Stimulated activated CD4-positive, alpha-beta T cell treated with anti-CD3 and anti-CD28 coated beads, Interleukin-12 subunit alpha, Interleukin-12 subunit beta, amount 100 ng/mL, for 4 hours (primary cell): ENCODE measurements around the gene SLC6A11.

ENCODE experiments used
- DNase-seq: peaks from one replicate; pipeline ENCODE4 v3.0.0-alpha.2; 2020

Gene SLC6A11

GRCh38 chr3:10890665-10891064 is 74.6 kb downstream of the SLC6A11 start:
- no peak for DNase-seq

GRCh38 chr3:10892622-10893021 is 76.6 kb downstream of the SLC6A11 start:
- no peak for DNase-seq

- no peak for DNase-seq
These were observed 85.4 kb downstream of the SLC6A11 start for GRCh38 chr3:10901296-10901945.

DNA sequence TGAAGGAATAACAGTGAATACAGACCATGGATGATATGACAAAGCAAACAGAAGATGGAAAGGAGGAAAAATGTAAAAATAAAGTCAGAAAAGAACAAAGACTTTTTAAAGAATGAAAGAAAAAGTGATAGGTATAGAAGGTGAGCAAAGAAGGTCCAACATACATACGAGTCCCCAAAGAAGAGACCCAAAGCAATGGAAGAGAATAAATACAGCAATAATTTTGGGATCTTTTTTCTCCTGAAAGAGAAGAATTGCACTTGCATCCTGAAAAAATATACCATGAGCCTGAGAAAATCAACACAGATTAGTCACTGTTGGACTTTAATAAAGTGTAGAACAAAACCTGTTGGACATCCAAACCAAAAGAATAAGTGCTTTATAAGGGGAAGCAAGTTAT is 91.2 kb downstream of the SLC6A11 start:
- DNase-seq: no peak

- no peak for DNase-seq
These were observed 94.3 kb downstream of the SLC6A11 start for GRCh38 chr3:10910367-10910766.

DNA sequence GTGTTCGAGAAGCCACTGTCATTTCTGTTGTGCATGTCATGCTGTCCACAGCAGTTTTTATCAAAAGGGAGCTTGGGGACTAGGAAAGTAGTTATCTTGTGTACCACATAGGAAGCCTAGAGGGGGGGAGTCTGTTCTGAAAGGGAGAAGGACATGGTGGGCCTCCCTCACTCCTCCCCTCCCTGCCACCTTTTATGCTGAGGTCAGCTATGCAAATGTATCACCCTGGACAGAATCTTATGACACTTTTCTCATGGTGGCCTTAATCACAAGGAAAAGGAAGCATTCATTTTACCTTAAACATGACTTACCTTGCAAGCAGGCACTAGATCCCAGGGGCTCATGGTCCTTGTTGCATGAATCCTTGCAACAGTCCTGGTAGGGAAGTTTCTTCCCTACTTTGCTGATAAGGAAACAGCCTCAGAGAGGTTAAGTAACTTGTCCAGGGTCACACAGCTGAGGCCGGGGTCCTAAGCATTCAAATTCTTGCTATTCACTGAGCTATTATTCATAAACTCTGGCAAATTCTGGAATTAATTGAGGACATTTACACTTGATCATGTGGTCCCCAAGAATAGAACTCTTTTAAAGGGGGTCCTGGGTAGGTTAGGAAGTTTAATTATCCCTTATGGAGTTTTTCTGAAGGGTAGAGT is 95.4 kb downstream of the SLC6A11 start:
- DNase-seq: no peak

- no peak for DNase-seq
These were observed 96.8 kb downstream of the SLC6A11 start for GRCh38 chr3:10912786-10913185.

DNA sequence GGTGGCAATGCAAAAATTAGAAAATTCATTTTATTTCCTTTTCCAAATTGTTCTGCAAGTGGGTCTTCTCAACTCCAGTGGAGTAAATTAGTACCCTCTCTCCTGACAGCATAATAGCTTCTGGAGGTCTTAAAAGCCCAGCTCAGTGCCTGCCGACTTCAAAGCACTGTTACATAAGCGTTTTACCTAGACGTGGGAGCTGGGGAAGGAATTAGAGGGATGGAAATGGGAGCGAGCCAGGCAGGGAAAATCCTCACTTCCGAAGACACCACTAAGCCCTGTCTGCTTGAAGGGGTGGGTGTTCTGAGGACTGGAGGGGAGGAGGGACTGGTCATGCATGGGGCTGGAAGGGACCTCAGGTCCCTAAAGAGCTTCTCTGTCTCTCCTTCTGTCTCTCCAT is 99.3 kb downstream of the SLC6A11 start:
- no peak for DNase-seq

- no peak for DNase-seq
These were observed 101.1 kb downstream of the SLC6A11 start for GRCh38 chr3:10917176-10917575.

DNA sequence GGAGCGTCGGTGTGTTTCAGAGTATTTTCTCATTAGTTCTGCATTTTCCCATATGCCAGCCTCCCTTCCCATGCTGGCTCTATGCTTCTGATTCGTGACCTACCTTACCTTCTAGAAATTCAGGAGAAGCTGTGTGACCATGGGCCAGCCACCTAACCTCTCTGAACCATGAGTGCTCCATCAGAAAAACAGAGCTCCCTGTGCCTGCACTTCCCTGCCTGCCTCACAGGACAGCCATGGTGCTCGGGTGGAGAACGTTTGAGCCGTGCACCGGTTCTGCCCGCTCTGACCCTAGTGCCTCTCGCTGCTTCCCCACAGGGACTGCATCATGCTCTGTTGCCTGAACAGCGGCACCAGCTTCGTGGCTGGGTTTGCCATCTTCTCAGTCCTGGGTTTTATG is 102.0 kb downstream of the SLC6A11 start:
- DNase-seq: no peak

DNA sequence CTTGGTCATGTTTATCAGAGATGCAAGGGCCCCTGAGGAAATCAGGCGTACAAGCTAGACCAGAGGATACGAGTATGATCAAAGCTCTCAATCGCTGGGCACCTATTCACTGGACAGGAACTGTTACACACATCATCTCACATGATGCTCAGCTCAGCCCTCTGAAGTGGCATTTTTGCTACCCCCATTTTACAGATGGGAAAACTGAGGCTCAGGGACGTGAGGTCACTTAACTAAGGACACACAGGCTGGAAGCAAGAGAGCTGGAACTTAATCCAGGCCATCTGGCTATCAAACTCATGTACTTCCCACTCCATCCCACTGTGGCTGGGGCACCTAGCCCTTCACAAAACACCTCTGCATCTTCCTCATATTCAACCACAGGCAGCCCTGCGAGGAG is 103.6 kb downstream of the SLC6A11 start:
- no peak for DNase-seq

GRCh38 chr3:10925436-10926255 is 109.6 kb downstream of the SLC6A11 start:
- DNase-seq: no peak

DNA sequence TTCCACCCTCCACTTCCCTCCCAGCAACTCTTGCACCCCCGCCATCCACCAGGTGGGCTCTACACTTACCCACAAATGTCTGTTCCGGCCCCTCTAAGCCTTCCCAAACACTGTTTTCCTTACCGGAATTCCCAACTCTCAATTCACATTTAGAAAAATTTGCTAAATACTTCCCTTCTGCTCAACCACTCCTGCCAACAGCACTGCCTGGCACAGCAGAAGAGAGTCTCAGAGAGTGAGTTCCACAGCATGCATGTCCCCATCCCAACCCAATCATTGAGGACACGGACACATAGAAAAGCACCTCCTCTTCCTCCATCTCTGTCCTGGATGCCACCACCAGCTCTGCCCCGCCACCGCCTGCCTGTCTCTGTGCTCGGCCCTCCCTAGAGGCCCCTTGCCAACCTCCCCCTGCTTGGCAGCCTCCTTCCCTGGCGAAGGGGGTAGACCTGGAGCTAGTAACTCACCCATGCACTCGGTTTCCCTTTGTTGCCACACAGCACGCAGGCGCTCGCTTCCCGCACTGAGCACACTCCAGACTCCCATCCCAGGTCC is 110.3 kb downstream of the SLC6A11 start:
- DNase-seq: no peak

DNA sequence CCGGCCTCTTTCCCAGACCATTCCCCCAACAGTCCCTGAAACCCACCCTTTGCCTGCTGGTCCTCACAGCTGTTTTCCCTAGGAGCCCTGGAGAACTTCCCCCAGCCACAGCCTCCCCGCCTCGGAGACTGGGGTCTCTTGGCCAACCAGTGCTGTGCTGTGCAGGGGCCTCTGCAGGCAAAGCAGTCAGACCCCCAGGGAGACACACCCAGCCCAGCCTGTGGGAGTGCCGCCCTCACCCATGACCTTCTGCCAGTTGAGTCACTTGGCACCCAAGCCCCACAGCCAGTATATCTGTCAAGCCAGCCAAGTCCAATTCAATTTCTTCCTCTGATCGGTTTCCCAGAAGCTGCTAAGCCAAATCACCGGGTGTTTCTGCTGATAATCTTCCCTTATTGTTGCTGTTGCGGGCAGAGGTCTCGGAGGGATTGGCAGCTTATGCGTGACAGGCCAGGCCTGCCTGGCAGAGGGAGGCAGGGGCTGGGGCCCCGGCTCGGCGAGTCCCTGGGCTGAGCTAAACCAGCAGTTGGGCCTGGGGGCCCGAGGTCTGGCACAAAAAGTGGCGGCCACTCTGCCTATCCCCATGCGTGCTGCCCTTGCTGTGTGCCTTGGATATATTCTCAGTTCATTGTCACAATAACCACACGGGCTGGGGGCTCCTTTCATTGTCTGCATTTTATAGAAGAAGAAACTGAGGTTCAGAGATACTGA is 110.9 kb downstream of the SLC6A11 start:
- no peak for DNase-seq

DNA sequence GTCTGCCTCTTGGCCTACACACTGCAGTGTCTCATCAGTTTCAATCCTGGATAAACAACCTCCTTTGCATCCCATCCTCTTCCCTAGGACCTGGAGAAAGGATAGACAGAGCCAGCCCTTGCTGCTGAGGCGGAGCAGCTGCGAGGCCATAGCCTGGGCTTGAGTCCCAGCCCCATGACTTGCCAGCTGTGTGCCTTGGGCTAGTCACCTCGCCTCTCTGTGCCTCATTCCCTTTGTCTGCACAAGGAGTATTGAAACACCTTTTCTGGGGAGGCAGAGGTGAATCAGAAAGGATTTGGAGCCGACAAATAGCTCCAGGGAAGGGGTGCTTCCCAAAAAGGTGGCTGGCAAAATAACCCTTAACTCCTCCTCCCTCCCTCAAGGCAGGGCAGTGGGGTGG is 111.5 kb downstream of the SLC6A11 start:
- no peak for DNase-seq

DNA sequence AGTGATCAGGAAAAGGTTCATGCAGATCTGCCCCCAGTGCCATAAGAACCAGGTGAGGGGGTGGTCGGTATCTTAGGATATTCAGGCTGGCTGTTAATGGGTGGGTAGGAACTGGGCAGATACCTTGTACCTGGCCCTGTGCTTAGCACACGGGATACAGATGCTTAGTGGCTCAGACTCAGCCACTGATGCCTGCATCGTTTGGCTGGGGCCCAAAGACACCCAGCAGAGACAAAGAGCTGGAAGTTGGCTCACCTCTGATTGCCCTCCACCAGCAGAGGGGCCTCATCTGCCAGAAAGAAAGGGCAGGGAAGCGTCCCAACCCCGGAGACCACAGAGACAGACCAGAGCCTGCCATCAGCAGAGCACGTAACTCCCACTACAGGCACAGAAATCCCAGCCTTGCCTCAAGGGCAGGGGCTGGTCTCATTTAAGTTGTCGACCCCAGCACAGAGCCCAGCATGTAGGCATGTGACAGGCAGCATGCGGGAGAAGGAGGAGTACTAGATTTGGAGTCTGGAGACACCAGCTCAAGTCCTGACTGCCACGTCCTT is 112.5 kb downstream of the SLC6A11 start:
- no peak for DNase-seq

DNA sequence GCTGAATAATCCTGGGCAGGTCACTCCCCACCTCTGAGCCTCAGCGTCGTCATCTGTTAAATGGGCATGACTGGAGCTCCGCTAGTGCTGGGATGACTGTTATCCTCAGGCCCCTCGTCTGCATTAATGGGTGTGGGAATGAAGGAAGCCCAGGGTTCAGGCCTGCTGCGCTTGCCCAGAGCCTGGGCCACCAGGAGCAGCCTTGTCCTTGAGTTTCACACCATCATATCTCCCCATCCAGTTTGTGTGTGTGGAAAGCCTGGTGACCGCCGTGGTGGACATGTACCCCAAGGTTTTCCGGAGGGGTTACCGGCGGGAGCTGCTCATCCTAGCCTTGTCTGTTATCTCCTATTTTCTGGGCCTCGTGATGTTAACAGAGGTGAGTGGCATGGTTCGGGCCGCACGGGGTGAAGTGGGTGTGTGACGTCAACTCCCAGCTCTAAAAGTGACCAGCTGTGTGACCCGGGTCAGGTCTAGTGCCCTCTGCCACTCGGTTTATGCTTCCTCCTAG is 113.0 kb downstream of the SLC6A11 start:
- no peak for DNase-seq

- DNase-seq: no peak
These were observed 114.1 kb downstream of the SLC6A11 start for GRCh38 chr3:10929978-10930665.

DNA sequence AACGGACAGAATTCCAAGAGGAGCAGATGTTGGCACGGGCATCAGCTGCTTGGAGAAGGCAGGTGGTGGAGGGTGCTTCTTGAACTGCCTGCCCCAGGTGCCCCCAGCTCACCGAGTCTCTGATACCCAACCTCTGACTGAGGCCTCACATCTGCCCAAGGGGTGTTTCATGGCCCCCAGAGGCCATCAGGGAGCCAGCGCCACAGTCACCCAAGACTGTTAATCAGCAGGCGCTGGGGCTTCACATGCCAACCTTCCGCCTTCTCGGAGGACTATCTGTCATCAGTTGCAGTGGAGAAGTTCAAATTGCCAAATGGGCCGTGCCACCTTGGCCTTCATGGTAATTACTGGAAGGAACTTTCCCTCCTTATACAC is 114.6 kb downstream of the SLC6A11 start:
- DNase-seq: no peak

GRCh38 chr3:10932596-10932995 is 116.6 kb downstream of the SLC6A11 start:
- DNase-seq: no peak

DNA sequence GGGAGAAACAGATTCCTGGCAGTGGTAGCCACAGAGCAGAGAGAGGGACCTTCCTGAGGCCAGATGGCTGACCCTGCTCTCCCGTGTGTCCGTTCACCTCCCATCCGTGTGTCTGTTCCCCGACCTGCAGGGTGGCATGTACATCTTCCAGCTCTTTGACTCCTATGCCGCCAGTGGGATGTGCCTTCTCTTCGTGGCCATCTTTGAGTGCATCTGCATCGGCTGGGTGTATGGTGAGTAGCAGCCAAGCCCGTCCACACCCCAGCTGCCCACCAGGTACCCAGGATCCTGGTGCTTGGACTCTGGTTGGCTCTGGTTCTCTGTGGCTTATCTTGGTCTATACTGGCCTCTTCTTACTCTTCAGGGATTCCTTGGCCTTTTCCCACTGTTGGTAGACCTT is 117.0 kb downstream of the SLC6A11 start:
- DNase-seq: no peak

- no peak for DNase-seq
These were observed 117.4 kb downstream of the SLC6A11 start for GRCh38 chr3:10933470-10933804.
